Breast epithelium (tissue), 3 donors: ENCODE measurements around the gene OR4E2.

Source experiments
- CTCF ChIP-seq, 3 donors: fragments of 450-650 bp; IDR thresholded peaks; one replicate each; pipeline ENCODE4 v1.5.1; 2016 to 2017; ENCODE audit warnings: antibody characterized with exemption in 3 of 3, mild to moderate bottlenecking in 3 of 3, moderate library complexity in 3 of 3
- POLR2A ChIP-seq: fragments of 450-650 bp; IDR thresholded peaks from one replicate; pipeline ENCODE4 v1.6.1; 2016; ENCODE audit warnings: antibody characterized with exemption, mild to moderate bottlenecking, moderate library complexity
- POLR2AphosphoS5 ChIP-seq, 3 donors: sonication (generic); formaldehyde crosslinking; IDR thresholded peaks; one replicate each; pipeline ENCODE4 v1.6.1; 2017; ENCODE audit warnings: antibody characterized with exemption in 3 of 3

- TF ChIP-seq CTCF (IDR thresholded peaks at IDR 0.05), result no peak
- TF ChIP-seq POLR2AphosphoS5 (IDR thresholded peaks at IDR 0.05), result no peak
- TF ChIP-seq POLR2A, result no peak
These were observed 14.7 kb downstream of the OR4E2 start for GRCh38 chr14:21668377-21668776.
